GM18867 (cell line): ENCODE data around the gene ZNF786.
"Not testable (repeated sequence)": the region's sequence is repeated elsewhere in the genome, so short reads cannot be mapped to it uniquely, and the experiment has no call there.

Source experiments
- ATAC-seq: cut with Tn5 transposase; IDR thresholded peaks from one replicate; pipeline ENCODE4 v1.9.1; 2021; ENCODE audit warnings: mild to moderate bottlenecking, moderate library complexity; ENCODE audit not compliant: unreplicated experiment

ZNF786 gene

DNA sequence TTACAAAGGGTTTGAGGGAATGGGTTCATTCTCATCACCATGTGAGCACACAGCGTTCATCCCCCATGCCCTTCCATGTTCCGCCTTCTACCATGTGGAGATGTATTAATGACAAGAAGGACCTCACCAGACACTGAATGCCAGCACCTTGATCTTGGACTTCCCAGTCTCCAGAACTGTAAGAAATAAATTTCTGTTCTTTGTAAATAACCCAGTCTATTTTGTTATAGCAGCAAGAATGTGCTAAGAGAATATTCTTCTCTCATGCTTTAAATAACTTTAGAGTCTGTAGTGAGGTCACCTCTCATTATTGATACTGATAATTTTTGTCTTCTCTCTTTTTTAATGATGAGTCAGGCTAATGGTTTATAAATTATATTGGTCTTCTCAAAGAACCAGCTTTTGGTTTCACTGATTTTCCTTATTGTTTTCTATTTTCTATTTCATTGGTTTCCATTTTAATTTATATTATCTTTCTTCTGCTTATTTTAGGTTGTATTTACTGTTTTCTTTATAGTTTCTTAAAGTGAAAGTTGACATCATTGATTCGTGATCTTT is 59.1 kb downstream of the ZNF786 start:
- no peak for ATAC-seq

DNA sequence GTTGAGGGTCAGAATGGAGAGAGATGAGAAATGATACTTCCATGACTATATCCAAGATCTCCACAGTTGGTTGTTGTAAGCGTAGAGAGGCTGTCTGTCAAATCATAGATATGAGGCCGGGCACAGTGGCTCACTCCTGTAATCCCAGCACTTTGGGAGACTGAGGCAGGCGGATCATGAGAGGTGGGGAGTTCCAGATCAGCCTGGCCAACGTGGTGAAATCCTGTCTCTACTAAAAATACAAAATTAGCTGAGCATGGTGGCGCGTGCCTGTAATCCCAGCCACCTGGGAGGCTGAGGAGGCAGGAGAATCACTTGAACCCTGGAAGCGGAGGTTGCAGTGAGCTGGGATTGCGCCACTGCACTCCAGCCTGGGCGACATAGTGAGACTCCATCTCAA is 60.1 kb downstream of the ZNF786 start:
- not testable (repeated sequence) for ATAC-seq

DNA sequence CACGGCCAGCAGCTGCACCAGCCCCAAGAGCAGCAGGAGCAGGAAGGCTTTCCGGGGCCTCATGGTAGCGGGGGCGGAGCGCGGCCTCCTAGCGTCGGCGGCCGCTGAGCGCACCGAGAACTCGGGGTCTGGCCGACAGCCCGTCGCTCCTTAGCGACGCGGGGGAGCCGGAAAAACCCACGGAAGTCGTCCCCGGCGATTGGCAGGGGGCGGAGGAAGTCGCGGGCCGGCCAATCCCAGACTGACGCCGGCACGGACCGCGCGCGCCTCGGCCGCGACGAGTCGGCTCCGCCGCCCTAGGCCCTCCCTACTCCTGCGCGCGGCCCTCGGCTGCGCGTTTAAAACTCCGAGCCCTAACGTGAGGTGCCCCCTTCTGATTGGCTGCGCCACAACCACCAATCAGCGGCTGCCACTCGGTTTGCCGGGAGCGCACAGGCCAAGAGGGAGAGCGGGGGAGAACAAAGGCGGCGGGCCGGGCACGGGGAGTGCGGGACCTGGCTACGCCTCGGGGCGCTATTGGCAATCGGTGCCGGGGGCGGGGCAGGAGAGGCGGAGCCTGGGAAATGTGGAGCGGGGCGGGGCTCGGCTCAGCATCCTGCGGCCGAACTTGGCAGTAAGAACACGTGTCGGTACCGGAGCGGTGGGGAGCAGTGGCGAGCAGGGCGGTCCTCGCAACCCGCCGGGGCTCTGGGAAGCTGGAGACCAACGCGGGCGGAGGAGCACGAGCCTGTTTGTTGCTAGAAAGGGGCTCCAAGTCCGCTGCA is 62.0 kb downstream of the ZNF786 start, which contains the start of gene PDIA4:
TSS of gene PDIA4 (minus strand) at position 160 of the 764 bp plus-strand sequence. CDS start at position 63, 97 bp downstream.
- peak; percentile 87 for ATAC-seq

DNA sequence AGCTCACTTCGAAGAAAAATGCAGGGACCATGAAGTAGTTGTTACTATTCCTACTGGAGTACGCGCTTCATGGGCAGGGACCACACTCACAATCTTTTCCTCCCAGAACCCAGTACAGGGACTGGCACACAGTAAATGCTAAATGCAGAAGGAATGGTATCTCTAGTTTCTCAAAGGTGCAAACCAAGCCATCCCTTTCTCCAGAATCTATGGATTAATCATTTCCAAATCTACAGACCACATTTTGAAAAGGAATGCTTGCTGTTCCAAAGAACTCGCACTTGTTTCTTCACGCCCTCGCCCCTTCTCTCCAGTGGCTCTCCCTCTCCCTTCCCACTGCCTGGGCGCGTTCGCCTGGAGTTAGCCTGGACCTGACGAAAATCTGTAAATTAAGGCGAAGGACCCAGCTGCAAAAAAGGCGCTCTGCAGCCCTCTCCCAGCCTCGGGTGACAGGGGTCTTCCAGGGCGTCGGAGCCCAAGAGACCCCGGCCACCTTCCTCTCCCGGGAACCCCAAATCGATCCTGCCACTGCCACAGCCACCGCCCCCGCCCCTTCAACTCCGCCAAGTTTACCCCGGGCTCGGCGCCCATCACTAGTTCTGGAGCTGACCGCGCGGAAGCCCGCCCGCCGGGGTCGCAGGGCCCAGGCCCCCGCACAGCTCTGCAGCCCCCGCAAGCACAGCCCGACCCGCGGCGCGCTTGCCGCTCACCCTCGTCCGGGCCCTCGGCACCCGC is 62.7 kb downstream of the ZNF786 start:
- ATAC-seq, result no peak

DNA sequence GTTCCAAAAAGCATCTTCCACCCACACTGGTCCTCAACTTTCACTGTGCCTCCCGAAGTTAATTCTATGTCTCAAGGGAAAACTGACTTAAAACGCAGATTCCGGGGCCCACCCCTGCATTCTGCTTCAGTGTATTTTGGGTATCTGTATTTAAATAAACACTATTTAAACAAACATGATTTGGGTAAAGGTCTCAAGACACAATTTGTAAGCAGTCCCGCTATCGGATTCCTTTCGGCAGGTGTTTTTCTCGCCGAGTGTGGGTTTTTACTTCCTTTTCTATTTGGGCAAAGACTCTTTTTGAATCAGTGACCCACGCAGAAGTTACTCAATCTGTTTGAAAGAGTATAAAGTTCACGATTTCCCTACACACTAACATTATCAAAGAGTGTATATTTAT is 63.5 kb downstream of the ZNF786 start:
- no peak for ATAC-seq

DNA sequence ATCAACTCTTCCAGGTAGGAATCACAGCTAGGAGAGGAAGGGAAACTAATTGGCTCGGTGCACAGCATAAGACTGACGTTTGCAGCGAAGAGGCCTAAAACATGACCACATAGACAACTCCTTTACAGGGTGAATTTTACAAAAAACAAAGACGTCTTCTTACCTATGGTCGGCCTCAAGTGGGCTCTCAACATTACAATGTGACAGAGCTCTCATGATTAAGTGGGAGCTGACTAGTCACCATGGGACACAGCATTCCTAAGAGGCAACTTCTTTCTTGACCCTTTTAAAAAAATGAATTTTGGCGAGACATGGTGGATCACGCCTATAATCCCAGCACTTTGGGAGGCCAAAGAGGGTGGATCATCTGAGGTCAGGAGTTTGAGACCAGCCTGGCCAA is 66.9 kb downstream of the ZNF786 start:
- ATAC-seq, result no peak

DNA sequence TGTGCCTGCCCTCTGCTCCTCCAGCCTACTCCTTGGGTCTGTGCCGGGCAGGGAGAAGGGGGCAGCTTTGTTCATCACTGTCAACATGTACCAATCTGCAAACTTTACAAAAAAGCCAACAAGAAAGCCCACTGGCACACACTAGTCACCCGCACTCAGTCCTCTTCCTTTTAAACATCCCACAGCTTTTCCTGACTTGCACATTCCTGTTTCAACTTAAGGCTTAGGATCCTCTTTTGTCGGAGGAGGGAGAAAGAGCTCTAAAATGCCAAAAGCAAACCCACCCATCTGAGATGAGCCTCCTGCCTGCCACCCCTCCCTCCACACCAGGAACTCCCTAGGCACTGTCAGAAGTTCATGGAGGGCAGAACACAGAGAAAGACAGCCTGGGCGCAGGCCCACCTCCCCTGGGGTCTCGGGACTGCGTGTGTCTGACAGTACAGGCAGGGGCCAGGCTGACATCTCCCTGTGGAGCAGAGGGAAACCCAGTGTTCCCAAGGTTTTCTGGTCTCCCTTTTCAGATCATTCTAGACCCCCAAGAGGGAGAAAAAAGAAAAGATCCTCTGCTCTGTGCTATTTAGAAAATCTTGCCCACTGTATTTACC is 67.7 kb downstream of the ZNF786 start:
- ATAC-seq, result no peak

DNA sequence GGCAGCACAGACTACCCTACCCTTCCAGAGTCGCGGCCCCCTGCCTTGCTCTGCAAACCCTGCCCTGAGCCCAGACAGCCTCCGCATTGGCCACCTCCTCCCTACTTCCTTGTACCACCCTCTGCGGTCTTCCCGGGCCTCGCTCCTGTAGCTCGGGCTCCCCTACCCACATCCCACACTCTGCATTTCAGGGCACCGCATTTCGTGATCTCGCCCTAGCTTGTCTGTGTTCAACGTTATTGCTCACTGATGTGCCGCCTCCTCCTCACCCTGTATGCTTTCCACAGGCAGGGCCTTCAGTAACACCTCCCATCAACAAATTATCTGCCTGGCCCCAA is 68.8 kb downstream of the ZNF786 start:
- ATAC-seq, result no peak

DNA sequence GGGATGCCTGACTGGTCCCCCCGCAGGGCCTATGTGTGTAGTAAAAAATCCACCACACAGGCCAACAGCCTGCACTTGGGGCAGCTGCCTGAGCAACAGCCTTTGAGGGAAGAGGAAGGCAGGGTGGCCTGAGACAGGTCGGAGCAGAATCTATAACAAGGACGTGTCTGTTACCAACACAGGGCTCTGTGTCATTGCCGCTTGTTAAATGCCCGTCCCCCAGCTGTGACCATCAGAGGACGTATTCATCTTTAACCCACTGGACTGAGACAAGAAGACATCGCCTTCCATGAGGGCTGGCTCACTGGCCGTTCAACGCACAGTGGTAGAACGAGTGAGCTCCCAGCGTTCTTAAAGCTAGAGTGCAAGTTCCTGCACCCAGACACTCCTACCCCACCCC is 70.0 kb downstream of the ZNF786 start:
- ATAC-seq, result no peak
